ENCODE results near the gene SIGLECL1.

SIGLECL1 gene

GRCh38 chr19:51247972-51248590 lies 2.8 kb upstream of the SIGLECL1 start:
- DNase-seq (ENCODE audit: extremely low spot score) = no peak
- TF ChIP-seq, protein P1, sequence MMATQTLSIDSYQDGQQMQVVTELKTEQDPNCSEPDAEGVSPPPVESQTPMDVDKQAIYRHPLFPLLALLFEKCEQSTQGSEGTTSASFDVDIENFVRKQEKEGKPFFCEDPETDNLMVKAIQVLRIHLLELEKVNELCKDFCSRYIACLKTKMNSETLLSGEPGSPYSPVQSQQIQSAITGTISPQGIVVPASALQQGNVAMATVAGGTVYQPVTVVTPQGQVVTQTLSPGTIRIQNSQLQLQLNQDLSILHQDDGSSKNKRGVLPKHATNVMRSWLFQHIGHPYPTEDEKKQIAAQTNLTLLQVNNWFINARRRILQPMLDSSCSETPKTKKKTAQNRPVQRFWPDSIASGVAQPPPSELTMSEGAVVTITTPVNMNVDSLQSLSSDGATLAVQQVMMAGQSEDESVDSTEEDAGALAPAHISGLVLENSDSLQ (IDR thresholded peaks at IDR 0.05) = no peak
- TF ChIP-seq FOXK2 (IDR thresholded peaks at IDR 0.05) (no peak), BHLHE40 (IDR thresholded peaks at IDR 0.05; ENCODE audit: borderline replicate concordance) (no peak), CTBP1 (IDR thresholded peaks at IDR 0.05; ENCODE audit: borderline replicate concordance) (no peak), FOXA1 (IDR thresholded peaks at IDR 0.05) (no peak)
- ChIA-PET CTCF (no interaction called here), POLR2A (no interaction called here)

GRCh38 chr19:51251468-51251820 lies 564 bp downstream of the SIGLECL1 start:
- POLR2A ChIA-PET = no interaction called here
- DNase-seq (ENCODE audit: extremely low spot score) = no peak
- CTCF ChIA-PET = no interaction called here
- TF ChIP-seq TARDBP (IDR thresholded peaks at IDR 0.05) (no peak), FOXK2 (IDR thresholded peaks at IDR 0.05) (no peak), NFRKB (IDR thresholded peaks at IDR 0.05) (no peak), LEF1 (IDR thresholded peaks at IDR 0.05; ENCODE audit: borderline replicate concordance) (no peak), SP1 (IDR thresholded peaks at IDR 0.05) (no peak), HDGF (IDR thresholded peaks at IDR 0.05; ENCODE audit: borderline replicate concordance) (no peak), FOXA1 (IDR thresholded peaks at IDR 0.05) (no peak), L3MBTL2 (conservative IDR thresholded peaks at IDR 0.05) (no peak), CTBP1 (IDR thresholded peaks at IDR 0.05; ENCODE audit: borderline replicate concordance) (no peak), FOXM1 (IDR thresholded peaks at IDR 0.05; ENCODE audit: borderline replicate concordance) (no peak), BHLHE40 (IDR thresholded peaks at IDR 0.05; ENCODE audit: borderline replicate concordance) (no peak), ARNT (IDR thresholded peaks at IDR 0.05) (no peak), SUZ12 (IDR thresholded peaks at IDR 0.05) (no peak), ZNF384 (IDR thresholded peaks at IDR 0.05) (no peak), ELF4 (IDR thresholded peaks at IDR 0.05) (no peak)
- TF ChIP-seq, protein P1 (IDR thresholded peaks at IDR 0.05) = no peak

- CTCF ChIA-PET = no interaction called here
Measured at GRCh38 chr19:51252306-51253079, 1.6 kb downstream of the SIGLECL1 start.

GRCh38 chr19:51253088-51253806 lies 2.4 kb downstream of the SIGLECL1 start:
- POLR2A ChIA-PET = no interaction called here
- DNase-seq (ENCODE audit: extremely low spot score) = no peak
- TF ChIP-seq ARNT (IDR thresholded peaks at IDR 0.05) (no peak), ZNF384 (IDR thresholded peaks at IDR 0.05) (no peak), SP1 (IDR thresholded peaks at IDR 0.05) (no peak), SUZ12 (IDR thresholded peaks at IDR 0.05) (no peak), FOXA1 (IDR thresholded peaks at IDR 0.05) (no peak), BHLHE40 (IDR thresholded peaks at IDR 0.05; ENCODE audit: borderline replicate concordance) (no peak), CTBP1 (IDR thresholded peaks at IDR 0.05; ENCODE audit: borderline replicate concordance) (no peak), TARDBP (IDR thresholded peaks at IDR 0.05) (no peak), LEF1 (IDR thresholded peaks at IDR 0.05; ENCODE audit: borderline replicate concordance) (no peak), NFRKB (IDR thresholded peaks at IDR 0.05) (no peak), ELF4 (IDR thresholded peaks at IDR 0.05) (no peak), HDGF (IDR thresholded peaks at IDR 0.05; ENCODE audit: borderline replicate concordance) (no peak), FOXM1 (IDR thresholded peaks at IDR 0.05; ENCODE audit: borderline replicate concordance) (no peak)
- TF ChIP-seq, protein P1 (IDR thresholded peaks at IDR 0.05) = no peak
- CTCF ChIA-PET = no interaction called here

More at GRCh38 chr19:51252306-51253079, 1.6 kb downstream of the SIGLECL1 start:
- DNase-seq (ENCODE audit: extremely low spot score) = no peak
- POLR2A ChIA-PET = no interaction called here
- TF ChIP-seq FOXA1 (IDR thresholded peaks at IDR 0.05) = no peak
- no peak for TF ChIP-seq SUZ12 (IDR thresholded peaks at IDR 0.05)
- no peak for TF ChIP-seq FOXM1 (IDR thresholded peaks at IDR 0.05; ENCODE audit: borderline replicate concordance)
- TF ChIP-seq HDGF (IDR thresholded peaks at IDR 0.05; ENCODE audit: borderline replicate concordance) = no peak
- TF ChIP-seq SP1 (IDR thresholded peaks at IDR 0.05) = no peak
- no peak for TF ChIP-seq ELF4 (IDR thresholded peaks at IDR 0.05)
- TF ChIP-seq ZNF384 (IDR thresholded peaks at IDR 0.05) = no peak
- TF ChIP-seq ARNT (IDR thresholded peaks at IDR 0.05) = no peak
- TF ChIP-seq TARDBP (IDR thresholded peaks at IDR 0.05) = no peak
- no peak for TF ChIP-seq CTBP1 (IDR thresholded peaks at IDR 0.05; ENCODE audit: borderline replicate concordance)
- no peak for TF ChIP-seq LEF1 (IDR thresholded peaks at IDR 0.05; ENCODE audit: borderline replicate concordance)

DNA sequence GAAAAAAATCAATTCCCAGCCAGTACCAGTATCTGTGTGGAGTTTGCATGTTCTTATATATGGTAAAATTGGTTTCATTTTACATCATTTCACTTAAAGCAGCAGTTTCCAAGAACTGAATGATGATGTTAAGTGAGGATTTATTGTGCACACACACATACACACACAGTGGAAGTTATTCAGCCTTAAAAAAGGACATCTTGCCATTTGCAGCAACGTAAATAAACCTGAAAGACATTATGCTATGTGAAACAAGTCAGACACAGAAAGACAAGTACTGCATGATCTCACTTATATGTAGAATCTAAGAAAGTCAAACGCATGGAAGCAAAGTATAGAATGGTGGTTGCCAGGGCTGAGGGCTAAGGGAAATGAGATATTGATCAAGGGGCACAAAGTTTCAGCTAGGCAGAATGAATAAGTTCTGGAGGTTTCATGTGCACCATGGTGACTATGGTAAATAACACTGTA lies 5.3 kb downstream of the SIGLECL1 start:
- ChIA-PET CTCF (no interaction called here), POLR2A (no interaction called here)
- TF ChIP-seq L3MBTL2 (conservative IDR thresholded peaks at IDR 0.05) (no peak), SUZ12 (IDR thresholded peaks at IDR 0.05) (no peak), FOXM1 (IDR thresholded peaks at IDR 0.05; ENCODE audit: borderline replicate concordance) (no peak), CTBP1 (IDR thresholded peaks at IDR 0.05; ENCODE audit: borderline replicate concordance) (no peak)
- no peak for DNase-seq (ENCODE audit: extremely low spot score)
